GM20431 (cell line): ENCODE results near the gene PDSS2.
"Not testable (repeated sequence)": the region's sequence is repeated elsewhere in the genome, so short reads cannot be mapped to it uniquely, and the experiment has no call there.

Source experiments
- in situ Hi-C: fragments of 300-500 bp; cut with MseI, MboI; formaldehyde crosslinking; loops from one replicate; pipeline ENCODE4 v1.15.0; 2020; ENCODE audit warnings: low sequenced_read_pairs; ENCODE audit not compliant: unreplicated experiment

PDSS2 gene

GRCh38 chr6:107136324-107136723 is 323.0 kb downstream of the PDSS2 start:
- in situ Hi-C loops: not testable (repeated sequence)

DNA sequence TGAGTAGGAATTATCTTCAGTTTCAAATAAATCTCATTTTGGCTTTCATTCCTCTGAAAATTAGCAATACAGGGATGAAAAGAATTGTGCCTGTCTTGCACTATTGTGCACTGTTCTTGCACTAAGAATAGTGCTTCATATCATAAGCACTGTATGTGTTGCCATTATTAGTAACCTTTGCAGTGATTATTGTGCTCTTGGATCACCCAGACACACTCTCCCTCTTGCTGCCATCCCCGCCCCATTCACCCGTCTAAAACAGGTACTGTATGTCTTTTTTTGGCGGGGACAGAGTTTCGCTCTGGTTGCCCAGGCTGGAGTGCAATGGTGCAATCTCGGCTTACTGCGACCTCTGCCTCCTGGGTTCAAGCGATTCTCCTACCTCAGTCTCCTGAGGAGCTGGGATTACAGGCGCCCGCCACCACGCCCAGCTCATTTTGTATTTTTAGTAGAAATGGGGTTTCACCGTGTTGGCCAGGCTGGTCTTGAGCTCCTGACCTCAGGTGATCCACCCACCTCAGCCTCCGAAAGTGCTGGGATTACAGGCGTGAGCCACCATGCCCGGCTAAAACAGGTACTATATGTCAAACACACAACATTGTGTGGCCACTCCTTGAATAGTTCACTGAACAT is 324.2 kb downstream of the PDSS2 start:
- in situ Hi-C loops: not testable (repeated sequence)

- in situ Hi-C loops: no loop called here
Measured at GRCh38 chr6:107132330-107132954, 326.9 kb downstream of the PDSS2 start.

GRCh38 chr6:107129370-107129925 is 329.9 kb downstream of the PDSS2 start:
- in situ Hi-C loops: no loop called here

- in situ Hi-C loops: no loop called here
Measured at GRCh38 chr6:107128577-107128976, 330.8 kb downstream of the PDSS2 start.

- in situ Hi-C loops: no loop called here
Measured at GRCh38 chr6:107128175-107128574, 331.2 kb downstream of the PDSS2 start.

- in situ Hi-C loops: no loop called here
Measured at GRCh38 chr6:107125771-107126170, 333.6 kb downstream of the PDSS2 start.

DNA sequence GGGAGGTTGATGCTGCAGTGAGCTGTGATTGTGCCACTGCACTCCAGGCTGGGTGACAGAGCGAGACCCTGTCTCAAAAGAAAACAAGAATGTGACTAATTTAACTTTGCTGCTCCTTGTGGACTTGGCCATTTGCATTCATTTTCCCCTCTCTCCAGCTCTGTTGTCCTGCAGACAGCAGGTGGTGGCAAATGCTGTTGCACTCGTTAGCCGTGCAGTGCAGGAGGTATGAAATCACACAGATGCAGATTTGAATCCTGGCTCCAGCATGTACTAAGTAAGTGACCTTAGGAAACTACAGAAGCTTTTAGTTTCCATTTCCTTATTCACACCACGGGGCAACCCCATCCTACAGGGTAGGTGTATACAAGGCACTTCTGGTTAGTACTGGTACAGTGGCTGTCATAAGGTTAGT is 334.4 kb downstream of the PDSS2 start:
- in situ Hi-C loops: no loop called here

- in situ Hi-C loops: no loop called here
Measured at GRCh38 chr6:107123501-107123900, 335.9 kb downstream of the PDSS2 start.

DNA sequence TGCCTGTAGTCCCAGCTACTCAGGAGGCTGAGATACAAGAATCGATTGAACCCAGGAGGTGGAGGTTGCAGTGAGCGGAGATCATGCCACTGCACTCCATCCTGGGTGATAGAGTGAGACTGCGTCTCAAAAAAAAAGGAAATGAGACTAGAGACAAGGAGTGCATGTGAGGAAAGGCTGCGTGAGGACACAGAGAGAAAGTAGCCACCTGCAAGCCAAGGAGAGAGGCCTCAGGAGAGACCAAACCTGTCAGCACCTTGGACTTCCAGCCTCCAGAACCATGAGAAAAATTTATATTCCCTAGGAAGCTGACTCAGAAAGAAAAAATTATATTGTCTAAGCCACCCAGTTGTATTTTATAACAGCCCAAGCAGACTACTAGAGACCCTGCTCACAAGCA is 336.6 kb downstream of the PDSS2 start:
- in situ Hi-C loops: no loop called here

GRCh38 chr6:107121964-107122495 is 337.3 kb downstream of the PDSS2 start:
- in situ Hi-C loops: no loop called here

GRCh38 chr6:107121266-107121665 is 338.1 kb downstream of the PDSS2 start:
- in situ Hi-C loops: no loop called here

- in situ Hi-C loops: no loop called here
Measured at GRCh38 chr6:107120404-107120803, 339.0 kb downstream of the PDSS2 start.

DNA sequence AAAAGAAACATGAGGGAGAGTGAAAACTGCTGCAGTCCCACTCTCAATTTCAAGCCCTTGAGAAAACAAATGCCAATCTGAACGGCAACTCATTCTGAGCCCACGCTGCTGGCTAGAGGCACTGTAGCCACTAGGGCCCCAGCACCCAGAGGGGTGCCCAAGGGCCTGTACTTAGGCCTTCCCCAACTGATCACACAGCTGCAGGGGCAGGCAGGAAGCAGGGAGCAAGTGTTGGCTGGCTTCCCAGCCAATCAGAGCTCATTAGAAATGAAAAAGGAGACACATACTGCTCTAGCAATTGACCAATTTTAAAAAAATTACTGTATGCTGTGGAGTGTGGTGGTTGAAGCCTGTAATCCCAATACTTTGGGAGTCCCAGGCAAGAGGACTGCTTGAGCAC is 340.4 kb downstream of the PDSS2 start:
- in situ Hi-C loops: no loop called here

GRCh38 chr6:107118540-107118939 is 340.8 kb downstream of the PDSS2 start:
- in situ Hi-C loops: not testable (repeated sequence)

DNA sequence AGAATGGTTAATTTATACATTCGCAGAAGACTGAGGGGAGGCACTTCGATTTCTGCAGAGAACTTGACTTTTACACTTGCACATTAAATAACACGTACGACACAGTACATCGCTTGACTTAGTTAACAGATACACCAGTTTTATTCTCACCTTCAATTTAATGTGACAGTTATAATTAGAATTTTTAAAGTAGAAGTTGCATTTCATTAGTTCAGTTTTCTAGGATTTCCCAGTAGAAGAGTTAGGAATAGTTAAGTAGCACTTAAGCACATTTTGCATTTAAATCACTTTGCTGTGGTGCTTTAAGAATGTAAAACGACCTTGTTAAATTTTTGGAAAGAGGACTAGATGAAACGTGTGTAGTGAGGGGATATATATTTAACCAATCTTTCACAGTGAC is 342.4 kb downstream of the PDSS2 start:
- in situ Hi-C loops: no loop called here

DNA sequence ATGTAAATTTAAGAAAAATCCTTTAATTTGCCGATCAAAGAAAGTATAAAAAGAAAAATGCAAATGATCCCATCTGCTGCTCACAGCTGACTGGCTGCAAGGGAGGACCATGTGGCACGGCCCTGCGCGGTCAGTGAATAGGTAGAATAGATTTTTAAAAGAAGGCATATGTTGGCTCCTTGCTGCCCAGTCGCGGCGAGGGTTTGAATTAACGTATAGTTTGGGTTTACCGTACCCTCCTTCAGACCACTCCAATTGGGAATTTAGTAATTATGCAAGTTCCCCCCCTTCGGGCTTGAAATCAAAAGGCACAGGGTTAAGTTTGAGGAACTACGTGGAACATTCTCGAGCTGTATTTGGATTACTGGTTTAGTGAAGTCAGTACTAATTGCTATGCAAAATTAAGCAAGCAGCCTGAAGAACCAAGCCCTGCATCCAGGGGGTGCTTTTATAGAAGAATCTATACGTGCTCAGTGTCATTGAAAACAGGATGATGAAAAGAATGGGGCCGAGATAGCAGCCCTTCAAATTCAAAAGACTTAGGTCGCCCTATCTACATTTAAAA is 343.0 kb downstream of the PDSS2 start:
- in situ Hi-C loops: no loop called here

DNA sequence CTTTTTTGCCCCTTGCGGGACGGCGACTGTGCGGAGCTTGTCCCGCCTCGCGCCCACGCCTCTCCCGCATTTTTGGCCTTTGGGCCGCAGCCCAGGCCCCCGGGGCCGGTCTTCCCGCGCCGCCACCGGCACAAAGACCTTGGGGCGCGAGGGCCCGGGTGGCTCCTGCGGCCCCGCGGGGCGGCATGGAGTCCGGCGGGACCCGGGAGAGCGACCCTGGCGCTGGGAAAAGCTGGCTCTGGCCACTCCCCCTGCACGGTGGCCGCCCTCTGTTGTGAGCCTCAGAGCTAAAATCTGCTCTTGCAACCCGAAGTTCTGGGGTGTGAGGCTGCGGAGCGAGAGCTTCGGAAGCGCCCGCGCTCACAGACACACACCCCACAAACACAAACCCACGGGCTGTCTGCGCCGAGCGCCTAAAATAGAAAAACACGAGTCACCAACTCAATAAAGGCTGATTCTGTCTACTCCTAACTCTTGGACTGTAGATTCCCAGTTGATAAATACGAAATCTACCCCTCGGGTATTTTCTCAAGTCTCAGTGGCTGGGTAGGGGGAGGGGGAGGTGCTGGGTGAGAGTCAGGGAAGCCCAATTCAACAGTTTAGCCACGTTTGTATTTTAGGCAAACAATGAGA is 343.6 kb downstream of the PDSS2 start:
- in situ Hi-C loops: no loop called here

DNA sequence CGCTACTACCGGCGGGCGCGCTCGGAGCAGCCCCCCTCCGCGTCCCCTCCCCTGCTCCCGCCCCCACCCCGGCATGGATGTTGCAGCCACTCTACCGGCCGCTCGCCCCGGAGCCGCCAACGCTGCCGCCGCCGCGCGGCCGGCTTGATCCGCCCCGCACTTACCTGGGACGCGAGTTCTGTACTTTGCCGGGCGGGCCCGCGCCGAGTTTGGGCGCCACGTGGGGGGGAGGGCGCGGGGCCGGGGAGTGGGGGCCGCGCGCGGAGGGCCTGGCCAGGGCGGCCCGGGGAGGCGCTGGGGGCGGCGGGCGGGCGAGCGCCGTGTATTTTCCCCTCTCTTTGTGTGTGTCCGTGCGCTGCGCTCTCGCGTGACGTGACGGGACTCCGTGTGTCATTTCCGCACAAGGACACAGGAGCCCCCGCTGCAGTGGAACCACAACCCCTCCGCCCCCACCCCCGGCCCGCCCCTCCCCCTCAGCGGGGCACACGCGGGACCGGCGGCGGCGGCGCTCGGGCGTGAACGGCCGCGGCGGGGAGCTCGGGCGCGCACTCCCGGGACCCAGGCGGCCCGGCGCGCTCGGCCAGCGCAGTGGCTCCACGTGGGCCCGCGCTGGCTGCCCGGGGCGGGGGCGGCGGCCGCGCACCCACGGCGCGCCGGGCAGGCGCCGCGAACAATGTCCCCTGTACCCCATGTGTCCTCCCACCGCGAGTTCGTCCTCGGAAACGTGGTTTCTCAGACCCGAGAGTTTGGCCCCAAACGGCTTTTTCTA is 344.3 kb downstream of the PDSS2 start, which contains the start of gene BEND3:
Gene BEND3 (minus strand): TSS at position 590 of the 769 bp plus-strand sequence. CDS start 16,230 bp downstream, outside the sequence.
- in situ Hi-C loops: no loop called here
